HCT116 (cell line): ENCODE results near the gene PMEPA1.

Experiments
- CBX3 ChIP-seq: IDR thresholded peaks from 2 replicates; pipeline ENCODE4 v1.6.1; 2012; ENCODE audit warnings: low read depth
- CEBPB ChIP-seq: IDR thresholded peaks from 2 replicates; pipeline ENCODE4 v1.6.1; 2012; ENCODE audit warnings: low read depth
- CTCF ChIP-seq, 3 experiments: fragments of 200-600 bp in 1 of 3; sonication (generic) in 1 of 3; IDR thresholded peaks in 2 of 3; conservative IDR thresholded peaks in 1 of 3; 2 replicates each; pipeline ENCODE4 v1.5.1; 2012 to 2017; ENCODE audit warnings: low read depth in 2 of 3, low read length in 2 of 3, antibody characterized with exemption in 1 of 3, borderline replicate concordance in 1 of 3, control low read depth in 1 of 3, mild to moderate bottlenecking in 1 of 3, mixed read lengths in 1 of 3, mixed run types in 1 of 3, moderate library complexity in 1 of 3; ENCODE audit not compliant: insufficient read depth in 1 of 3
- EZH2 ChIP-seq: fragments of 200-600 bp; sonication (generic); IDR thresholded peaks from 2 replicates; pipeline ENCODE4 v1.6.1; 2017; ENCODE audit warnings: antibody characterized with exemption, mixed run types
- EZH2phosphoT487 ChIP-seq: fragments of 200-600 bp; IDR thresholded peaks from 2 replicates; pipeline ENCODE4 v1.6.1; 2018; ENCODE audit warnings: antibody characterized with exemption, borderline replicate concordance
- POLR2A ChIP-seq: IDR thresholded peaks from 2 replicates; pipeline ENCODE4 v1.7.0; 2011; ENCODE audit warnings: borderline replicate concordance; ENCODE audit not compliant: insufficient read depth, insufficient read length; ENCODE audit errors: extremely low read depth
- POLR2AphosphoS5 ChIP-seq: IDR thresholded peaks from 2 replicates; pipeline ENCODE4 v1.6.1; 2011; ENCODE audit warnings: mild to moderate bottlenecking, low read depth, low read length, moderate library complexity
- SRF ChIP-seq: IDR thresholded peaks from 2 replicates; pipeline ENCODE4 v1.6.1; 2012; ENCODE audit warnings: low read depth
- YY1 ChIP-seq: IDR thresholded peaks from 2 replicates; pipeline ENCODE4 v1.6.1; 2011; ENCODE audit warnings: low read length, low read depth, moderate library complexity, mild to moderate bottlenecking; ENCODE audit not compliant: insufficient replicate concordance; ENCODE audit errors: extremely low read depth
- ZNF274 ChIP-seq: fragments of 200-500 bp; sonication (Bioruptor generic); IDR thresholded peaks from 2 replicates; pipeline ENCODE4 v1.6.1; 2014; ENCODE audit warnings: mild to moderate bottlenecking, low read depth, low read length, inconsistent platforms

- TF ChIP-seq POLR2A: no peak
- TF ChIP-seq SRF: no peak
- TF ChIP-seq CTCF (IDR thresholded peaks at IDR 0.05 in 2 of 3, conservative IDR thresholded peaks at IDR 0.05 in 1 of 3; ENCODE audit: borderline replicate concordance in 1 of 3, insufficient read depth in 1 of 3, low read depth in 2 of 3, low read length in 2 of 3): no peak
- no peak for TF ChIP-seq CEBPB
- TF ChIP-seq EZH2: no peak
- no peak for TF ChIP-seq ZNF274
- no peak for TF ChIP-seq YY1
- TF ChIP-seq CBX3: no peak
- no peak for TF ChIP-seq EZH2phosphoT487
- TF ChIP-seq POLR2AphosphoS5: no peak
Observed at GRCh38 chr20:57666834-57667157, 43.0 kb downstream of the PMEPA1 start.
